MM.1S (cell line): Measurements from ENCODE around the gene ELP6.

Experiments used
- CTCF ChIP-seq: fragments of 300-600 bp; sonication (generic); IDR thresholded peaks from 2 replicates; pipeline ENCODE4 v1.5.1; 2016; ENCODE audit warnings: antibody characterized with exemption, low read length, mixed read lengths
- EZH2 ChIP-seq: fragments of 300-600 bp; sonication (generic); optimal IDR thresholded peaks from 2 replicates; pipeline ENCODE3; 2017; ENCODE audit warnings: low read depth, mild to moderate bottlenecking, antibody characterized with exemption, low read length, mixed read lengths

DNA sequence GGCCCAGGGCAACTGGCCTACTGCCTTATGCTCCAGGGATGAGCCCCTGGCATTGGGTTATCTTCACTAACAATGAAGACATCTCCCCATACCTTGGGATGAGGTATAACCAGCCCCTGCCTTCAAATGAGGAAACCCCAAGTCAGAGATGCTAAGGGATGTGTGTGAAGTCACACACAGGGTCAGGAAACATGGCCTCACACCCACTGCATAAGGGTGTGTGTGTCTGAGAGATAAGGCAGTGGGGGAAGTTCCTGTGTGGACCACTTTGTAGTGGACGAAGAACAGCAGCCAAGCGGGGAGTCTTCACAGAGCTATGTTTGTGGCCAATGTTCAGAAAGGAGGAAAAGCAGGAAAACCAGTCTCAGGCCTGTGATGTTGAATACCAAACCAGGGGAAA, 10.5 kb downstream of the ELP6 start:
- TF ChIP-seq EZH2 = no peak
- TF ChIP-seq CTCF = no peak
